H1 (cell line): ENCODE measurements around the gene ABHD16A. TPM values are rescaled to one million over a fixed set of nuclear protein-coding genes. Genes with fewer than 3 reads are reported as not detected.
A peak's percentile ranks its signal among the peaks of the same experiment; 100 is the strongest.

Source experiments
- CTCF ChIA-PET: fragments of 300-600 bp; sonication (Branson Sonifier 250); formaldehyde crosslinking; loops from one replicate; lab custom pipeline; 2021; ENCODE audit not compliant: partially characterized antibody; lab: Charles Lee
- POLR2A ChIA-PET: fragments of 300-600 bp; sonication (Branson Sonifier 250); formaldehyde crosslinking; loops from one replicate; lab custom pipeline; 2021; ENCODE audit warnings: inconsistent platforms; ENCODE audit not compliant: partially characterized antibody; lab: Charles Lee
- DNase-seq, 2 experiments: peaks; one replicate each; pipeline versions ENCODE4 v3.0.0 to v3.0.0-alpha.2; 2010 to 2022; ENCODE audit warnings: low spot score in 2 of 2, low read depth in 1 of 2, mixed read lengths in 1 of 2
- FAIRE-seq: peaks from 2 replicates; lab custom pipeline; 2011; peaks lifted over from hg19 to GRCh38; lab: Jason Lieb, UNC
- H2AFZ ChIP-seq: 2 replicates; pipeline ENCODE4 v1.8.1; 2012; ENCODE audit warnings: low read length, inconsistent platforms
- H2AK5ac ChIP-seq: 2 replicates; pipeline ENCODE4 v1.6.1; 2013; ENCODE audit warnings: low read depth, low read length
- H2BK120ac ChIP-seq: replicated peaks from 2 replicates; pipeline ENCODE3; 2013; ENCODE audit warnings: low read depth, low read length, inconsistent platforms
- H2BK12ac ChIP-seq: 2 replicates; pipeline ENCODE4 v1.6.1; 2013; ENCODE audit warnings: low read depth, low read length
- H2BK15ac ChIP-seq: 2 replicates; pipeline ENCODE4 v1.6.1; 2013; ENCODE audit warnings: low read length
- H2BK20ac ChIP-seq: 2 replicates; pipeline ENCODE4 v1.6.1; 2013; ENCODE audit warnings: low read length
- H2BK5ac ChIP-seq: 2 replicates; pipeline ENCODE4 v1.6.1; 2013; ENCODE audit warnings: low read depth, low read length
- H3K14ac ChIP-seq: 2 replicates; pipeline ENCODE4 v1.6.1; 2013; ENCODE audit warnings: inconsistent platforms; ENCODE audit not compliant: insufficient read length
- H3K18ac ChIP-seq: 2 replicates; pipeline ENCODE4 v1.6.1; 2013; ENCODE audit warnings: low read length; ENCODE audit errors: extremely low read depth
- H3K23ac ChIP-seq: 2 replicates; pipeline ENCODE4 v1.6.1; 2013; ENCODE audit warnings: inconsistent platforms; ENCODE audit not compliant: insufficient read length
- H3K23me2 ChIP-seq: 2 replicates; pipeline ENCODE4 v1.6.1; 2013; ENCODE audit warnings: low read depth, low read length
- H3K27ac ChIP-seq: 2 replicates; pipeline ENCODE4 v1.6.1; 2011; ENCODE audit warnings: low read depth, low read length, inconsistent platforms
- H3K27me3 ChIP-seq, 4 experiments: replicated peaks in 1 of 4; 1 replicate in 1 of 4; 2 replicates in 3 of 4; pipeline versions ENCODE4 v1.6.1 to v1.8.1; 2011 to 2013; ENCODE audit warnings: low read length in 3 of 4, mild to moderate bottlenecking in 3 of 4, inconsistent platforms in 2 of 4, mixed read lengths in 2 of 4, moderate library complexity in 1 of 4; ENCODE audit not compliant: control insufficient read depth in 3 of 4, insufficient read depth in 3 of 4; ENCODE audit errors: extremely low read depth in 1 of 4
- H3K36me3 ChIP-seq, 4 experiments: 2 replicates each; pipeline versions ENCODE4 v1.6.1 to v1.8.1; 2011 to 2013; ENCODE audit warnings: mild to moderate bottlenecking in 4 of 4, low read length in 3 of 4, moderate library complexity in 2 of 4, control low read depth in 1 of 4, inconsistent platforms in 1 of 4; ENCODE audit not compliant: insufficient read depth in 4 of 4, control insufficient read depth in 2 of 4
- H3K4ac ChIP-seq: replicated peaks from 2 replicates; pipeline ENCODE3; 2013; ENCODE audit warnings: low read length, low read depth, mixed read lengths, inconsistent platforms; ENCODE audit not compliant: insufficient read length
- H3K4me1 ChIP-seq, 4 experiments: replicated peaks in 1 of 4; 1 replicate in 1 of 4; 2 replicates in 3 of 4; pipeline versions ENCODE4 v1.6.1 to v1.8.1; 2011 to 2013; ENCODE audit warnings: low read length in 3 of 4, inconsistent platforms in 2 of 4, mixed read lengths in 1 of 4; ENCODE audit not compliant: insufficient read depth in 4 of 4, control insufficient read depth in 3 of 4
- H3K4me2 ChIP-seq, 2 experiments: 2 replicates each; pipeline versions ENCODE4 v1.6.1 to v1.8.1; 2011 to 2013; ENCODE audit warnings: low read depth in 2 of 2, low read length in 2 of 2, control low read depth in 1 of 2, inconsistent platforms in 1 of 2, mild to moderate bottlenecking in 1 of 2; ENCODE audit not compliant: insufficient read depth in 1 of 2
- H3K4me3 ChIP-seq, 4 experiments: fragments of 200-600, 300-600 bp in 1 of 4; sonication (generic), shearing (Covaris generic), sonication (Bioruptor Twin) in 1 of 4; 2 replicates each; pipeline versions ENCODE4 v1.5.1 to v1.8.1; 2011 to 2016; ENCODE audit warnings: low read length in 4 of 4, low read depth in 3 of 4, control low read depth in 2 of 4, inconsistent platforms in 2 of 4, mild to moderate bottlenecking in 2 of 4, mixed read lengths in 1 of 4, moderate library complexity in 1 of 4; ENCODE audit not compliant: insufficient read depth in 2 of 4; ENCODE audit errors: extremely low read depth in 1 of 4
- H3K56ac ChIP-seq: replicated peaks from 2 replicates; pipeline ENCODE3; 2013; ENCODE audit warnings: low read depth, mild to moderate bottlenecking, mixed read lengths, low read length, inconsistent platforms; ENCODE audit not compliant: insufficient read length
- H3K79me1 ChIP-seq: 2 replicates; pipeline ENCODE4 v1.6.1; 2013; ENCODE audit warnings: low read depth, low read length, control low read depth
- H3K79me2 ChIP-seq, 2 experiments: 2 replicates each; pipeline versions ENCODE4 v1.6.1 to v1.8.1; 2012 to 2013; ENCODE audit warnings: low read length in 2 of 2, mild to moderate bottlenecking in 2 of 2, inconsistent platforms in 1 of 2; ENCODE audit not compliant: insufficient read depth in 2 of 2, control insufficient read depth in 1 of 2
- H3K9ac ChIP-seq, 4 experiments: replicated peaks in 1 of 4; 1 replicate in 1 of 4; 2 replicates in 3 of 4; pipeline versions ENCODE4 v1.6.1 to v1.8.1; 2011 to 2013; ENCODE audit warnings: low read depth in 3 of 4, low read length in 3 of 4, control low read depth in 2 of 4, mild to moderate bottlenecking in 2 of 4, moderate library complexity in 2 of 4, inconsistent platforms in 1 of 4; ENCODE audit errors: extremely low read depth in 1 of 4
- H3K9me3 ChIP-seq, 2 experiments: 2 replicates each; pipeline versions ENCODE4 v1.6.1 to v1.8.1; 2012 to 2013; ENCODE audit warnings: mild to moderate bottlenecking in 2 of 2, moderate library complexity in 2 of 2, control low read depth in 1 of 2, inconsistent platforms in 1 of 2, low read depth in 1 of 2, low read length in 1 of 2, mixed read lengths in 1 of 2; ENCODE audit not compliant: insufficient read depth in 2 of 2
- H4K20me1 ChIP-seq, 2 experiments: replicated peaks in 1 of 2; 2 replicates each; pipeline versions ENCODE3 to v1.8.1; 2011 to 2013; ENCODE audit warnings: inconsistent platforms in 2 of 2, low read length in 2 of 2, mild to moderate bottlenecking in 1 of 2; ENCODE audit not compliant: insufficient read depth in 2 of 2, control insufficient read depth in 1 of 2
- H4K5ac ChIP-seq: 2 replicates; pipeline ENCODE4 v1.6.1; 2013; ENCODE audit warnings: low read length, low read depth, mixed read lengths, inconsistent platforms; ENCODE audit not compliant: insufficient read length
- H4K8ac ChIP-seq: 2 replicates; pipeline ENCODE4 v1.8.0; 2013; ENCODE audit warnings: mild to moderate bottlenecking, moderate library complexity, low read length, inconsistent platforms; ENCODE audit not compliant: insufficient read depth; ENCODE audit errors: extremely low read depth
- H4K91ac ChIP-seq: replicated peaks from 2 replicates; pipeline ENCODE3; 2013; ENCODE audit warnings: low read length, mixed read lengths, inconsistent platforms; ENCODE audit not compliant: insufficient read length
- EP300 ChIP-seq, 2 experiments: IDR thresholded peaks; 1 replicate in 1 of 2; 2 replicates in 1 of 2; pipeline ENCODE4 v1.6.1; 2011 to 2012; ENCODE audit warnings: low read depth in 2 of 2, low read length in 2 of 2, mild to moderate bottlenecking in 2 of 2, borderline replicate concordance in 1 of 2, inconsistent platforms in 1 of 2, moderate library complexity in 1 of 2
- EZH2 ChIP-seq: fragments of 200-600 bp; sonication (generic); IDR thresholded peaks from 2 replicates; pipeline ENCODE4 v1.7.1; 2012; ENCODE audit warnings: low read depth, mild to moderate bottlenecking, moderate library complexity, low read length, inconsistent platforms; ENCODE audit not compliant: severe bottlenecking
- PHF8 ChIP-seq: fragments of 200-600 bp; sonication (generic); conservative IDR thresholded peaks from 2 replicates; pipeline ENCODE4 v1.7.1; 2012; ENCODE audit warnings: low read depth, mild to moderate bottlenecking, inconsistent platforms, low read length, moderate library complexity
- POLR2AphosphoS5 ChIP-seq: IDR thresholded peaks from 2 replicates; pipeline ENCODE4 v1.6.1; 2011; ENCODE audit warnings: low read depth, low read length
- RBBP5 ChIP-seq: IDR thresholded peaks from 2 replicates; pipeline ENCODE4 v1.7.1; 2012; ENCODE audit warnings: low read depth, mild to moderate bottlenecking, inconsistent platforms, low read length, moderate library complexity, borderline replicate concordance
- RXRA ChIP-seq: IDR thresholded peaks from 2 replicates; pipeline ENCODE4 v1.6.1; 2011; ENCODE audit warnings: low read depth, mild to moderate bottlenecking, low read length, moderate library complexity; ENCODE audit not compliant: insufficient read depth
- SP1 ChIP-seq: IDR thresholded peaks from 2 replicates; pipeline ENCODE4 v1.6.1; 2011; ENCODE audit warnings: low read depth, low read length
- TAF7 ChIP-seq: optimal IDR thresholded peaks from 2 replicates; pipeline ENCODE3; 2011; ENCODE audit warnings: low read depth, mild to moderate bottlenecking, inconsistent platforms, low read length, moderate library complexity, borderline replicate concordance
- TBP ChIP-seq: IDR thresholded peaks from 2 replicates; pipeline ENCODE4 v1.6.1; 2011; ENCODE audit warnings: low read depth, low read length, improper control_type of control experiment
- ZNF274 ChIP-seq: IDR thresholded peaks from 2 replicates; pipeline ENCODE4 v1.7.0; 2012; ENCODE audit warnings: low read length, borderline replicate concordance; ENCODE audit errors: extremely low read depth
- WGBS, 2 experiments: shearing (Covaris generic) in 1 of 2; methylation state at CpG; one replicate each; pipeline versions ENCODE4 v1.1.6 to v1.1.7; 2013 to 2015; ENCODE audit warnings: low lambda C conversion rate in 2 of 2, mixed read lengths in 2 of 2, inconsistent platforms in 1 of 2, low coverage in 1 of 2, missing lambda C conversion rate in 1 of 2; ENCODE audit not compliant: insufficient replicate concordance in 2 of 2, insufficient coverage in 1 of 2, insufficient read length in 1 of 2; ENCODE audit errors: extremely low coverage in 1 of 2, missing lambda C conversion rate in 1 of 2; 5-methylcytosine and 5-hydroxymethylcytosine counted together
- polyA plus RNA-seq, 7 experiments: library from polyadenylated mRNA; depleted of rRNA in 3 of 7; stranded (reverse) in 5 of 7; unstranded in 2 of 7; fragments of >200 nt in 5 of 7; fragments of 200-250 nt in 2 of 7; gene quantifications; 1 replicate in 5 of 7; 2 replicates in 1 of 7; 4 replicates in 1 of 7; pipeline versions ENCODE4 v1.2.1 to v1.2.3, GENCODE V29; 2011 to 2013; ENCODE audit warnings: missing spikeins in 2 of 7, mixed read lengths in 2 of 7
- total RNA-seq: library from RNA; stranded (reverse); fragmentation: NEBNext Ultra II Directional; extraction: Animal tissue kit (Norgen Biotek cat#: 25700); gene quantifications from 2 replicates; pipeline ENCODE4 v1.2.1, GENCODE V29; 2021

The ABHD16A gene
- total and polyA plus RNA-seq, 2 of the 8 experiments (the other 6 are each of a cell fraction or from before 2014, with no cell fraction given), result 32.9 to 40.2 TPM

DNA sequence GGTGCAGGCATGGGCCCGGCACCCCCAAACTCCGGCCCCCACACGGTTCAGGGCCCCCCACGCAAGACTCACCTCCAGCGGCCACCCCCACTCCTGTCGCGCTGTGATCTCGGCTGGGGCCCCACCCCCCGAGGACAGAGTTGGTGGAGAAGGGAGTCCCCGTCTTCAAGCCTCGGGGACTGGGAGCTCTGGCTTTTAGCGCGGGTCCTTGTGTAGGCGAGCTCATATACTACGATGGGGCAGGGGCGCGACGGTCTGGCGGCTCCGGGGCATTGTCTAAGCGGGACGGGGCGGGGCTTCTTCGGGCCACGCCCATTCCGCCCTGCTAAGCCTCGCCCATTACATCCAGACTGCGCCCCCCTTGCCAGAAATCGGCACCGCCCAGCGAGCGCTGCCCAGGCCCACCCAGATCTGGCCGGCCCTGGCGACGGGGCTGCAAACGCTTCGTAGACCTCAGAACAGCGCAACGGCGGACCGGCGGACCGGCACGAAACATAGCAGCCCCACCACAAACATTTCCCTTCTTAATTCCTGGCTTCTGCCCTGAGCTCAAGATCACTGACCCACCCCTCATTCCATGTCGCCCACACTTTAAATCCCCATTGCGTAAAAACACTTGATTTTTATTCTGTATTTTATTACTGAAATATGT is 27.0 kb upstream of the ABHD16A start:
- peaks cover 10 to 40% (median 33%) of the 10 kb centered on the region in 4 experiments for H3K36me3 ChIP-seq
- FAIRE-seq, result no peak
- peak; percentile 52 for TF ChIP-seq PHF8
- TF ChIP-seq RXRA, result no peak
- TF ChIP-seq TBP, result peak; percentile 49
- TF ChIP-seq POLR2AphosphoS5, result peak; percentile 48
- 0 out of 2 replicates have a peak, but pooled peaks have one; percentile 9 for TF ChIP-seq RBBP5
- 0 out of 3 replicates have a peak, but pooled peaks of 1 of the 2 experiments have one; percentile 19 for TF ChIP-seq EP300 (IDR thresholded peaks at IDR 0.05; ENCODE audit: borderline replicate concordance in 1 of 2, low read depth in 2 of 2, low read length in 2 of 2)
- peak; percentile 53 for TF ChIP-seq SP1
- TF ChIP-seq EZH2, result no peak
- peak; percentile 57 for TF ChIP-seq TAF7
- TF ChIP-seq ZNF274, result no peak

More for the DNA sequence above, 27.0 kb upstream of the ABHD16A start:
- Histone ChIP-seq H4K91ac (peak overlapping the region; percentile 27), H3K79me1 (peaks cover 11% of the 10 kb centered on the region; the same call in 1 of the 2 replicates), H3K9me3 (no peaks in the 10 kb centered on the region), H3K4me2 (peak overlapping the region; percentile 31 to 90), H4K5ac (peak overlapping the region; percentile 84), H2AFZ (no peak overlapping the region), H3K79me2 (peaks cover 0 to 12% of the 10 kb centered on the region in 2 experiments; a peak in 2 of 4 replicates), H3K9ac (peak overlapping the region; percentile 62 to 75 (median 71); a peak in 6 of 7 replicates), H3K23me2 (peaks cover 6% of the 10 kb centered on the region; the same call in 1 of the 2 replicates), H2BK12ac (0 out of 2 replicates have a peak overlapping the region, but pooled peaks have one; percentile 92), H3K27ac (peak overlapping the region; percentile 49; the same call in 1 of the 2 replicates), H2AK5ac (no peak overlapping the region), H4K20me1 (peaks cover 4 to 5% of the 10 kb centered on the region in 2 experiments), H3K4me1 (peaks cover 10 to 19% (median 11%) of the 10 kb centered on the region in 4 experiments), H3K4ac (peak overlapping the region; percentile 63), H2BK15ac (no peak overlapping the region), H3K4me3 (peak overlapping the region; percentile 56 to 91 (median 83)), H3K27me3 (no peaks in the 10 kb centered on the region), H2BK5ac (no peak overlapping the region; the same call in 1 of the 2 replicates), H3K56ac (peak overlapping the region; percentile 87), H3K23ac (no peak overlapping the region), H2BK120ac (no peak overlapping the region), H4K8ac (peak overlapping the region; percentile 86; the same call in 1 of the 2 replicates), H2BK20ac (no peak overlapping the region), H3K14ac (no peak overlapping the region), H3K18ac (no peak overlapping the region; the same call in 1 of the 2 replicates)
- CTCF ChIA-PET, result interaction anchor here (0.6 to 8.9 kb wide), 31 partner anchors 10 to 230 kb away, joined by 3 to 89 read pairs (median 5); partner anchors contain the start of genes ABHD16A, C6orf47, LSM2 and LY6G5C
- POLR2A ChIA-PET, result interaction anchor here (0.6 to 4.2 kb wide), 38 partner anchors 9 to 1242 kb away, joined by 3 to 57 read pairs (median 5); partner anchors contain the start of genes ABHD16A, ATP6V1G2, BAG6 and C6orf47
- 6% methylated on average over 40 of the region's 46 CpGs; no CpG with 5 or more reads in 1 of the 2 experiments for WGBS, 2 experiments
- peak; percentile 84 to 96 for DNase-seq
